Hematopoietic multipotent progenitor cell treated with erythropoietin and hydrocortisone succinate and interleukin-3 and kit ligand, for 4 days (in vitro differentiated cells): ENCODE measurements around the gene TYW1B.
A peak's percentile ranks its signal among the peaks of the same experiment; 100 is the strongest.
"Not testable (repeated sequence)": the region's sequence is repeated elsewhere in the genome, so short reads cannot be mapped to it uniquely, and the experiment has no call there.

Experiments
- DNase-seq: peaks from one replicate; pipeline ENCODE4 v3.0.0-alpha.2; 2015

The TYW1B gene

DNA sequence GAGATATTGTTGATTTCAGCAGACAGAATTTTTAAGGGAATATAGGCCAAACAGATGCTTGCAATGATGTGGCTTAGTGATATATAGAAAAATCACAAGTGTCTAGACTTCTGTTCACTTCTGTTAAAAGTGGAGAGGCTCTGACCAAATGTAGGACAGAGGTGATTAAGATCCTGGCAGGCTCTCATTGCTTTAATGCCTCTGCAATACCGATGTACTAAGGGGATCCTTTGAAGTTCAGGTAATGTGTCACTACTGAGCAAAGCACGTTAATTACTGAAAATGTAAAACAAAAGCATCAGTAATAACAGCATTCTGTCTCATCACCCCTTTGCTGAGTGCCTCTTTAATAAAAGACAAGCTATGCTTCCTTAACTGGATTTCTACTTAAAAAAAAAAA lies 131.4 kb downstream of the TYW1B start:
- not testable (repeated sequence) for DNase-seq

DNA sequence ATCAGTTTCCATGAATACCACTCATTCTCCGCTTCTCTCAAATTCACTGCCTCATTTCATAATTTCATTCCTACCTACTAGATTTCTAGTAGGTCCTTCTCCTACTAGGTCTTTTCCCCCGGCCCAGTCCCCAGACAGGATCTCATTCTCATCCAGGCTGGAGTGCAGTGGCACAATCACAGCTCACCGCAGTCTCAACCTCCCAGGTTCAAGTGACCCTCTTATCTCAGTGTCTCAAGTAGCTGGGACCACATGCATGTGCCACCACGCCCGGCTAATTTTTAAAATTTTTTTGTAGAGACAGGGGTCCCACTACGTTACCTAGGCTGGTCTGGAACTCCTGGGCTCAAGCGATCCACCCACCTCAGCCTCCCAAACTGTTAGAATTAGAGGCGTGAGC lies 132.5 kb downstream of the TYW1B start:
- not testable (repeated sequence) for DNase-seq

DNA sequence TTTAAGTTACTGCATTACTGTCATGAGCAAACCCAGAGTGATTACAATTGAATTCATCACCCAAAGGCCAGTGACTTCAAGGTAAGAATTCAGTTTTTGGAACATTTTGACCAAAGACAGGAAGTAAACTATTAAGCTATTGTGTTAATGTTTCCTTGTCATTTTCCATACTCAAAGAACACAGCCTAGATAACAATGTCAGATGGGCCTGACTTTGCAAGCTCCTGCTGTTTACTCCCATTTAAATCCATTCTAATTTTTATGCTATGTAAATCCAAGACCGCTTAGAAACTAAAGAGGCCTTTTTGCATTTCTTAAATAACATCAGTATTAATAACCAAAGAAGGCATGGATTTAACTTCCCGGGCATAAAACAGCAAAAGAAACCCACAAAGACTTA lies 136.6 kb downstream of the TYW1B start:
- not testable (repeated sequence) for DNase-seq

GRCh38 chr7:72690177-72690576 lies 137.8 kb downstream of the TYW1B start:
- peak; percentile 69 for DNase-seq

- DNase-seq: not testable (repeated sequence)
These were observed 138.7 kb downstream of the TYW1B start for GRCh38 chr7:72689344-72689743.

GRCh38 chr7:72681211-72681610 lies 146.8 kb downstream of the TYW1B start:
- peak; percentile 19 for DNase-seq

- not testable (repeated sequence) for DNase-seq
These were observed 151.1 kb downstream of the TYW1B start for GRCh38 chr7:72676880-72677279.

- not testable (repeated sequence) for DNase-seq
These were observed 151.8 kb downstream of the TYW1B start for GRCh38 chr7:72676086-72676690.

GRCh38 chr7:72675686-72676085 lies 152.3 kb downstream of the TYW1B start:
- not testable (repeated sequence) for DNase-seq

- DNase-seq: no peak
These were observed 153.6 kb downstream of the TYW1B start for GRCh38 chr7:72674394-72674793.

GRCh38 chr7:72670850-72671249 lies 157.2 kb downstream of the TYW1B start:
- not testable (repeated sequence) for DNase-seq

GRCh38 chr7:72668435-72668834 lies 159.6 kb downstream of the TYW1B start:
- not testable (repeated sequence) for DNase-seq

DNA sequence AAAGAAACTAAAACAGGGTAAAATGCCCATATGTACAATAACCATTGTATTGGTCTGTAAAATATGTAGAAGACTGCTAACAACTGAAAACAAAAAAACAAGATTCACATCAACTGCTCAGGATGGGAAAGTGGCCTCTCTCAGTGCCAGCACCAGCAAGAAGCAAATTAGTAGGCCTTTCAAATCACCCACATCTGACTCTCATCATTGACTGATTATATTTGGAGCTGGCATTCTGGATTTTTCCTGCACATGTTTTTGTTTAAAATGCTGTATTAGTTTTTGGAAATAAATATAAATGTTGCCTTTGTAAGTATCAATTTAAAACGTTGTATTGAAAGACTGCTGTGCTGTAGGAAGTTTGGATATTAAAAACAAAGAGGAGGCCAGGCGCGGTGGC lies 161.0 kb downstream of the TYW1B start:
- DNase-seq: not testable (repeated sequence)

- DNase-seq: not testable (repeated sequence)
These were observed 179.4 kb downstream of the TYW1B start for GRCh38 chr7:72648574-72648973.

- not testable (repeated sequence) for DNase-seq
These were observed 184.3 kb downstream of the TYW1B start for GRCh38 chr7:72643708-72644107.

DNA sequence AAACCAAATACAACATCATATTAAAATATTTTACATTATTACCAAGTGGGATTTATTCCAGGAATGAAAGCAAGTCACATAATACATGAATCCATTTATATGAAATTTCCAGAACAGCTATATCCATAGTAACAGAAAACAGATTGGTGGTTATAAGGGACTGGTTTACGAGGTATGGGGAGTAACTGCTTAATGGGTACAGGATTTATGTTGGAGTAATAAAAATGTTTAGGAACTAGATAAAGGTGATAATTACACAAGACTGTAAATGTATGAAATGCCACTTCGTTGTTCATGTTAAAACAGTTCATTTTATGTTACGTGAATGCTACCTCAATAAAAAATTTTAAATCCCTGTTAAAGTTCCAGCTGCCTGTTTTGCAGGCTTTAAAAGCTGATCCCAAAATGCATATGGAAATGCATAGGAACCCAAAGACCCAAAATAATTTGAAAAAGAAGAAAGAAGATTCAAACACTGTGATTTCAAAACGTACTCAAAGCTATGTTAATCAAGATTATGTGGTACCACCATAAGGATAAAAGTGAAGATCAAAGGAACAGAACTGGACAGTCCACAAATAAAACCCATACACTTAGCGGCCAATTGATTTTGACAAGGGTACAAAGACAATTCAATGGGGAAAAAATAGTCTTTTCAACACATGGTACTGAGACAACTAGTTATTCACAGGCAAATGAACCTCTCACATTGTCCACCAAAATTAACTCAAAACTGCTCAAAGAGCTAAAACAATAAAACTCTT lies 186.3 kb downstream of the TYW1B start:
- not testable (repeated sequence) for DNase-seq

GRCh38 chr7:72640740-72641139 lies 187.3 kb downstream of the TYW1B start:
- not testable (repeated sequence) for DNase-seq

DNA sequence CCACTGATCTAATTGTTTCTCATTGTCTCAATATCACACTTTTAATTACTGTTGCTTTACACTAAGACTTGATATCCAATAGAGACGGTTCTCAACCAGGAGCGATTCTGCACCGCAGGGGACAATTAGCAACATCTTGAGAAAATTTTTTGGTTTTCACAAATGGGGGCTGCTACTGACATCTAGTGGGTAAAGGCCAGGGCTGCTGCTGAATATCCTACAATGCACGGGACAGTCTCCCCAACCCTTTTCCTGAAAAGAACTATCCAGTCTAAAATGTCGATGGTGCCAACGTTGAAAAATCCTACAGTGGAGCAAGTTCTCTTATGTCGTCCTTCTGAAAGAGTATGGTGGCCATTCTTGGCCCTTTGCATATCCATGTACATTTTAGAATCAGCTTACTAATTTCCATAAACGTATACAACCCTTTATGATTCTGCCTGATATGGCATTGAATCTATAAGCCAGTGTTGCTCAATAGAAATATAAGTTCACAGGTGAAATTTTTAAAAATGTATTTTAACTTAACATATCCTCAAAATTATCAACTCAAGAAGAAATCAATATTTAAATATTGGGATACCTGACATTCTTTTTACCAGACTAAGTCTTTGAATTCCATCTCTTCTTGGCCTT lies 192.6 kb downstream of the TYW1B start:
- not testable (repeated sequence) for DNase-seq

GRCh38 chr7:72632765-72633292 lies 195.2 kb downstream of the TYW1B start:
- peak; percentile 29 for DNase-seq

- not testable (repeated sequence) for DNase-seq
These were observed 199.6 kb downstream of the TYW1B start for GRCh38 chr7:72628375-72628774.

- DNase-seq: not testable (repeated sequence)
These were observed 201.5 kb downstream of the TYW1B start for GRCh38 chr7:72626428-72627011.

DNA sequence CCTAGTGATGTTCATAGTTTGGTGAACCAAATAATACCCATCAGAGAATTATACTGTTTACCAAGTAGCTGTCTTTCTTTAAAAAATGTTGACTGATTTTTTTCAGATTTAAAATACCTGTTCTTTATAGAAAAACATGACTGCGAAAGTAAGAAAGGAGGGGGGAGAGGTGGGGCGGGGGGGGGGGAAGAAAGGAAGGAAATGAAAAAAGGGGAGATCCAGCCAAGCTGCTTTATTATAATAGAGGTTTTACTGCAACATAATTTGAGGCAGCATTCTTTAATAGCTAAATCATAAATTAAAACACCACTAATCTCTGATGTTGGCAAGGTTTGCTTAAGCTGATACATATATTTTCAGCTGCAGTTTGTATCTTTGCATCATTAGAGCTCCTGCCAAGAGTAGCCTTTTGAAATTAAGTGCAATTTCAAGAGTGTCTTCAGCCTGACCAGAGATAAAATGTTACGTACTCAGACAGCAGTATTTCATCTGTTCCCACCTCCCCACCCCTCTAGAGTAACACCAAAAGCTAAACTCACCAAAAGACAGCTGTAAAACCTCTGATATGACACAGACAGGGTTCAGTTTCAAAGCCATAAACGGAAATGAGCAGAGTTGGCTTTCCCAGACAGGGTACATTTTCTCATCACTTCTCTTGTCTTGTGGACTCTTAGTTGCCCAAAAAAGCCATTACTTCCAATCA lies 202.1 kb downstream of the TYW1B start:
- not testable (repeated sequence) for DNase-seq

- DNase-seq: no peak
These were observed 205.5 kb downstream of the TYW1B start for GRCh38 chr7:72622532-72622931.
